HG02588 (cell line): Measurements from ENCODE around the gene ANKRD34C.

Experiments
- ATAC-seq: cut with Tn5 transposase; IDR thresholded peaks from one replicate; pipeline ENCODE4 v1.9.1; 2021; ENCODE audit warnings: mild to moderate bottlenecking, moderate library complexity; ENCODE audit not compliant: unreplicated experiment

ANKRD34C gene

DNA sequence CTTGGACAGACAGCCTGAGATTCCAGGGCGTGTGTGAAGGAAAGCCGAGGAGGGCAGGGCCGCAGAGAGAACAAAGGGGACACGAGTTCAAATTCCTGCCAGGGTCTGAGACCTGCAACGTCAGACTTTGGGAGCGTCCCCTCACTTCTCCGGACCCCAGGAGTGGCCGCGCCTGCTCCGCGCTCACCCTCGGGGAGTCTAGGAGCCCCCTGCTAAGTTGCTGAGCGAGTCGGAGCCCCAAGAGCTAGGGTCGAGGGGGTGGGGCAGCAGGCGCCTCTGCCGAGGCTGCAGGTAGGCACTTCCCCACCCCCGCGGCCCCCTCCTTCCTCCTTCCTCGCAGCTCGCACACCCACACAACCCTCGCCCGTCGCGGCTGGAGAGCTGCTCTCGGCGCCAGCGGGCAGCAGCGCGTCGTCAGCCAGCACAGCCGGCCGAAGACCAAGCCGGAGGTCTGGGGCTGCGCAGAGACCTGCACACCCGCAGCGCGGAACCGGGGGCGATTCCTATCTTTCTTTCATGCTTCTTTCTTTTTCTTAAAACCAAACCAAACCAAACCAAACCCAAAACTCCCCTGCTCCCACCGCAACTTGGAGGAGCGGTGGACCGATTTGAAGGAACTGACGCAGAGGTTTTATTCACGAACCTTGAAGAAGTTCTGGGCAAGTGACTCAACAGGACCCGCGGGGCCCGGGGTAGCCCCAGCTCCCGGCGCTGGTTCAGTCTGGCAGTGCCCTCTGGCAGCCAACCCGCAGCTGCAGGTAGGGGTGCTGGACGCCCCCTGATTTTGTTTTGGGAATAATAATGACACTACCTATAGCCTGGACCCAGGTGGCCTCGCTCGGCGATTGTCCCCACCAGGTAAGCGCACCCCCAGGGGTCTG lies at the start of gene ANKRD34C:
Gene ANKRD34C, plus strand, starts transcription at position 352 of the 881 bp plus-strand sequence. CDS start 10,563 bp downstream, outside the sequence.
- ATAC-seq: no peak

DNA sequence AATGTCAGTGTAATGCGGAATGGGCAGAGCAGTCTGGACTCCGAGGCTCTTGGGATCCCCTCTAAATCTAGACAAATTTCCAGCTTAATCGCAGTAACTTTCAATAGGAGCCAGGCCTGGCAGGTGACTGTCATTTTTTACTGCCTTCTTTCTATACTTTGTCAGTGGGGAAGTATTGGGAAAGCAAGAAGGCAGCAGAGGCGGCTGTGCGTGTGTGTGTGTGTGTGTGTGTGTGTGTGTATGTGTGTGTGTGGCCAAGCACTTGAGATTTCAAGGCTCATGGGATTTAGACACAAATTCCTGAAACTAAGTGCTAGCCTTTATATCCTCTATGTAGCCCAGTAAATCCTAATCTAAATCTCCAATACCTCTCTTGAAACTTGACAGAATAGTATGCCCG lies 49.3 kb upstream of the ANKRD34C start:
- ATAC-seq: no peak

DNA sequence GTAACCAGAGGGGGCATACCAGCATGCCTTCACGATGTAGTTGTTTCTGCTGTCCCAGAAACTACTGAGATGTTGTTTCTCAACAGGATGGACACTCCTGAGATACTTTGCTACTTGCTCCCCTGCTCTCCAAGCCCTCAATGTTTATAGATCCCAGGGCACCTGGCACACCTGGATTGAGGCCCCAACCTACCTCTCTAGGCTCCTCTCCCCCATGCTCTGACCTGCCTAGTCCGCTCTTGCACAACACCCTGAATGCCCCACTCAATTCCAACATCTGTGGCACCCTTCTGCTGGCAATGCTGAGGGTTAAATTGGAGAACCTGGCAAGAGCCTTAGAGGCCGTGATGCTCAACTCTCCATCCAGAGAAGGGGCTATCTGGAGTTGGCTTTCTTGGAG lies 42.5 kb upstream of the ANKRD34C start:
- ATAC-seq: no peak

DNA sequence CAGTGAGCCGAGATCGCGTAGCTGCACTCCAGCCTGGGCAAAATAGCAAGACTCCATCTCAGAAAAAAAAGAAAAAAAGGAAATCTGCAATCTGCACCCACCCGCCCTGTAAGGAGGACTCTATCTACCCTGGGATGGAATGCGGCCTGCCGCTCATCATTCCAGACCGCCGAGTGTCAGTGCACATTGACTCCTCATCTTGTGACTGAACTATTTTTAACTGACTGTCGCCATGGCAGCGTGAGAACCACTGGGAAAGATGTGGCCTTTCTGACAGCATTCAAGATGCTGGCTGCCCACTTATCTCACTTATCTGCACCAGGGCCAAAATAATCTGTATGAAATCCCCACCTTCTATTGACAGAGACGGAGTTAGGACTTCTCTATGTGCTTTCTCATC lies 38.8 kb upstream of the ANKRD34C start:
- ATAC-seq: no peak

DNA sequence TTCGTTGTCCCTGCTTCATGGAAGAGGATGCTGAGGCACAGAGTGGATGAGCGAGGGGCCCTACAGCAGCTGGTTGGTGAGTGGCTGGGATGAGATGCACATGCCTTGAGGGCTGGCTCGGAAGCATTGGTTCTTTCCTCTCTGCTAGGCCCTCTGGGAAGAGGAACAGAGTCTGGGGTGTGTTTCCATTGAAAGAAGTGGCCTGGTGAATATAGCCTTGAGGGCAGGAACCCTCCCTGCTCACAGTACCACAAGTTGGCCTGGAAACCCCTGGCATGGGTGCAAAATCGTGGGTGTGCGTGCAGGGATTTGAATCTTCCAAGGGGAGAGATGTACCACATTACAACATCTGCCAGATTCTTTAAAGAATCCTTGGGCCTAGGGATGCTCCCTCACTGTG lies 37.6 kb upstream of the ANKRD34C start:
- no peak for ATAC-seq

DNA sequence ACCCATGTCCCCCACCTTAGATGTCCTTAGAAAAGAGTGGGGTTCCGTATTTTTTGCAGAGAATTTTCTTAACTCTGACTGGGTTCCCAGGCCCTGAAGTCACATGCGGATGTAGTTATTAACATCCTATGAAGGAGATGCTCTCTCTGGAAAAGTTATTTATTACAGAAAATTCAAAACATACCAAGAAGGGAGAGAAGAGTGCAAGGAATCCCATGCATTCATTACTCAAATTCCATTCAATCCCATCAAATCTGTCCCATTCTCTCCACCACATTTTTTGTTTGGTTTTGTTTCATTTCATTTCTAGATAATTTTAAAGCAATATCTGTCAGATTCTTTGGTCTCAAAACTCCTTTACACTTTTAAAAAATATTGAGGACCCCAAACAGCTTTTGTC lies 34.3 kb upstream of the ANKRD34C start:
- no peak for ATAC-seq

DNA sequence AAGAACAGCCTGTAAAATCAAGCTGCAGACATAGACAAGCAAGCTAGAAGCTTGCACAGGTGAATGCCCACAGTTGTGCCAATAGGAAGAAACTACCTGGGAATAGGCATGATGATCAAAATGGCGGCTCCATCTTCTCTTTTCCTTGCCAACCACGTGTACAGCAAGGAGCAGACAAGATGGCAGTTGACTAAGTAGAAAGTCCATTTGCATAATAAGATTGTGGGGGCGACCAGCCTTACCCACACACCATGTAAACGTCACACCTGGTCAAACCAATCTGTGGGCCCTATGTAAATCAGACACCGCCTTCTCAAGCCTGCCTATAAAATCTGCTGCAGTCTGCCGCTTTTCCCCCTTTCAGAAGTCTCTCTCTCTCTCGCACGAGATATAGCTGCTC lies 25.1 kb upstream of the ANKRD34C start:
- no peak for ATAC-seq

DNA sequence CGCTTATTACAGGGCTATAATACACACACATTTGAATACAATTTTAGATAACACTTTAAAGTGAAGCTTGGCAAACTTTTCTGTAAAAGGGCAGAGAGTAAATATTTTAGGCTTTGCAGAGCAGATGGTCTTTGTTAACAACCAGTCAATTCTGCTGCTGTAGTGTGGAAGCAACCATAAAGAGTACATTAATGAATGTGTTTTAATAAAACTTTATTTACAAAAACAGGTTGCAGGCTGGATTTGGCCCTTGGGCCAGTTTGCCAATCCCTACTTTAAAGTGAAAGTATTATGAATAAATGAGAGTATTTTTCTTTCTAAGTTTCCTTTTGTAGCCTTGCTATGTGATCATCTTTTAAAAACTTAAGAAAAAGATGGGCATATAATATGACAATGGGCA lies 20.7 kb upstream of the ANKRD34C start:
- no peak for ATAC-seq

DNA sequence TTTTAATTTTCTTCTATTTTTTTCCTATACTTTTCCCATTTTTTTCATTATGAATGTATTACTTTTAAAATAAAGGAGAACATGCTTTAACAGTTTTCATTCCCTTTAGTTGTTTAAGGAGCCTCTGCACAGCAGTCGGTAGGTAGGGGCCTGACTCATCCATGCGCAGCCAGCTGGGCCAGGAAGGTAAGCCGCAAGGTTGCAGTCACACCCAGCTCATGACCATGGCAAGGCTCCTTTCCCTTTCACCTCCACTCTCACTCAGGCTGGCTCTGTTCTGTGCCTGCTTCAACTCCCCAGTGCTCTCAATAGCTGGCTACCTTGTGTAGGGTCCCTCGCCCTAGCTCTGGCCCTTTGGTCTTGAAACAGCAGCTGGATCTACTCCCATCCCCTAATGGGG lies 17.4 kb upstream of the ANKRD34C start:
- ATAC-seq: no peak

DNA sequence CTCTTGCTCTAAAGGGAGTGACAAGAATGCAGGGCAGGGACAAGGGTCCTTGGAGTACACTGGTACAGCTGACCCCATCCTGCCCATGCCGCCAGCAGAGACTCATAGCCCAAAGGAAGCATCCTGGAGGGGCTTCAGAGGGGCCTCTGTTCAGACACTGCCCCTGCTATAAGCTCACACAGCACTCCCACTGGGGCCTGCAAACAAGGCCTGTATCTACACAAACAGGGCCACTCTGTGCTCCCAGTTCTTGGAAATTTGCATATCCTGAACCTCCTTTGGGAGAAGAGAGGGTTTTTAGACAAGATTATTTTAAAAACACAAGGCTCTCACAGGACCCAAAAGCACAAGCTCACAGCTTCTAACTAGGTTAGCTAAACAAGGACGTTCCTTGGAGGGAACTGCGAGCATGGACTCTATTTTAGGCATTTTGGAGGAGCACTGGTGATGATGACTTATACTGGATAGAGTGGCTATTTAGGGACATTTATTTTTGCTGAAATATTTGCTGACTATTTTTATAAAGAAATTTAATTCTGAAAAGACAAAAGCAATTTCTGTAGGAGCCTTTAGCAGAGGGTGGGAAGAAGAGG lies 16.4 kb upstream of the ANKRD34C start:
- no peak for ATAC-seq

DNA sequence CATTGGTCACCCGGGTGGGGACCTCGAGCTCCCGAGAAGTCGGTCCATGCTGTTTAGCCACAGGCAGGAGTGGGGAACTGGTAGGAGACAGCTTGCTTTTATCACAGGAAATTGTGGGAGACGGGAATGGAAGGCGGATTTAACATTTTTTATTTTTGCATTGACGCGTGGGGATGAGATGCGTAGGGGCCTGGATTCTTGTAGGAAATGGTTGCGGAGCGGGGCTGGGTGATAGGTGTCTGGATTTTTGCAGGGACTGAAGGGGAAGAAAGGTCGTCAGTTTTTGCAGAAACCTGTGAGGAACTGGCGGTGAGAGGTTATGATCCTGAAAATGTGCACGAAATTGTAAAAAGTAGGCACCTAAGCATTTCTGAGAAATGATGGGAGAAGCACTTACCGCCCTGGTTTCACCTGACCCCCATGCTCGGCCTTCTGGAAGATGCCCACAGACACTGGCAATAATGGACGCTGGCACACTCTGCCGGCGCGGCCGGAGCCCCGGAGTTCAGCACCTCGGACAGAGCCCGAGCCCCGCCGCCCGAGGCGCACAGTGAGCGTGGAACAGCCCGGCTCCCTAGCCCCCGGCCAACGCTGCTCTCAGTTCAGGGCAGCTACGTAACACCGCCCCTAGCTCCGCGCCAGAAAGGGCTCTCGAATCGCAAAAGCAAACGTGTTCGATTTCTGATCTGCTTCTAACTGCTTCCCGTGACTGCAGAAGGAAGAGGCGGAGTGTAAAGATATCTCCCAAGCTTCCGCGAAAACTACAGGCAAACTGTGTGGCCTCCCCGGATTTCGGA lies 928 bp downstream of the ANKRD34C start:
- no peak for ATAC-seq

DNA sequence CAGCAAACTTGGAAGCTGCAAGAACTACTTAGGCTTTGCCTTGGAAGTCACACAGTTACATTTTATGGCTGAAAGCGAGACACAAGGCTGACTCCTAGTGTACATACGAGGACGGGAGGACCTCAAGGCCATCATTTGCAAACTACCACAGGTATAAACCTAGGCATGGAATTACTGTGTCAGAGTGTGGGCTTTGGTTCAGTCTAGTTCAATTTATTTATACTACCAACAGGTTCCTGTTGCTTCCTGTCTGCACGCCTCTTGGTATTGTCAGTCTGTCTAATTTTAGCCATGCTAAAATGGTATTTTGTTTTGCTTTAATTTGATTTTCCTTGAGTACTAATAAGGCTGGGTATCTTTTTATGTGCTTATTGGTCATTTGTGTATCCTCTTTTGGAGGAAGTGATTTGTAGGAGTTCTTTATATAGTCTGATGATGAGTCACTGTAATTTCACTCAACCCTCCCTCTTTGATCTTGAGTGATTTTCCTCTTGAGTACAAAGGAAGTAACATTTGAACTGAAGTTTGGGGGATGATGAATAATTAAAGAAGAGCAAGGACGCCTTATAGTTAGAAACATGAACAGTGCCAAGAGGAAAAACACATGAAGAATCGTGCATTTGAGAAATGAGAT lies 8.2 kb downstream of the ANKRD34C start:
- no peak for ATAC-seq

DNA sequence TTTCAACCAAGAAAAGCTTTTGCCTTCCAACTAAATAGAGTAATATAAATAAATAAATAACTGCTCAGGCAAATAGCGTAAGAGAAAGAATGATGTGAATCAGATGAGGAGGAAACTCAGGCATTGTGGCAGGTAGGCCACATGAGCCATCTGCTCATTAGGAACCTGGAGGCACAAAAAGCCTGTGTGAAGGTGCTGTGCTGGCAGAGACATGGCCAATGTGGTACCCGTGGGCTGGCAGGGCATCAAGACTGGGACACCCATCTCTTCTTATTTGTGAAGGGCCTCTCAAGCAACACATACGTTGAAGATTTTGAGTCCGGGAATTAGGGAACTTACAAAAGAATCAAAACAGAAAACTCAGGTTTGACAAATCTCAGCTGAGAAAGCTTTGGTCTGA lies 9.5 kb downstream of the ANKRD34C start:
- no peak for ATAC-seq

DNA sequence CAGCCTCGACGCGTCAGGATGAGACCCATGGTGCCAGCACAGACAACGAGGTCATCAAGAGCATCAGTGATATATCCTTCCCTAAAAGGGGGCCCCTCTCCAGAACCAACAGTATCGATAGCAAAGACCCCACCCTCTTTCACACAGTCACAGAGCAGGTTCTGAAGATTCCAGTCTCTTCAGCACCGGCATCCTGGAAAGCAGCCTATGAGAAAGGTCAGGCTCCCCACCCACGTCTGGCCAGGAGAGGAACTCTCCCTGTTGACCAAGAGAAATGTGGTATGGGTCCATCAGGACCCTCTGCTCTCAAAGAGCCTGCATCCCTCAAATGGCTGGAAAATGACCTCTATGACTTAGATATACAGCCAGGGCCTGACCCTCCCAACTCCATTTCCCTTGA lies 11.6 kb downstream of the ANKRD34C start:
- ATAC-seq: no peak

DNA sequence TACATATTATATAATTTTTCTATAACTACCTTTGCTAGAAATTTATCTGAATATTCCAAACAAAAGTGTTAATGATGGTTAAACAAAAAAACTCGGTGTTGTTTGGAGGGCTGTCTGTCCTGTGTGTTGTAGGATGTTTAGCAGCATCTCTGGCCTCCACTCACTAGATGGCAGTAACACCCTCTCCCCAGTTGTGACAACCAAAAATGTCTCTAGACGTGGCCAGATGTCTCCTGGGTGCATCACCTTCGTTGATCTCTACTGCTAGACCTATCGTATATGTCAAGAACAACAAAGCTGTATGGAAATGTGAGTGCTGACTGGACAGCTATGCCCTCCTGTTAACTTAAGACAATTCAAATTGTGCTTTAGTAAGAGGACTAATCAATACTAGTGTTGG lies 14.1 kb downstream of the ANKRD34C start:
- no peak for ATAC-seq

DNA sequence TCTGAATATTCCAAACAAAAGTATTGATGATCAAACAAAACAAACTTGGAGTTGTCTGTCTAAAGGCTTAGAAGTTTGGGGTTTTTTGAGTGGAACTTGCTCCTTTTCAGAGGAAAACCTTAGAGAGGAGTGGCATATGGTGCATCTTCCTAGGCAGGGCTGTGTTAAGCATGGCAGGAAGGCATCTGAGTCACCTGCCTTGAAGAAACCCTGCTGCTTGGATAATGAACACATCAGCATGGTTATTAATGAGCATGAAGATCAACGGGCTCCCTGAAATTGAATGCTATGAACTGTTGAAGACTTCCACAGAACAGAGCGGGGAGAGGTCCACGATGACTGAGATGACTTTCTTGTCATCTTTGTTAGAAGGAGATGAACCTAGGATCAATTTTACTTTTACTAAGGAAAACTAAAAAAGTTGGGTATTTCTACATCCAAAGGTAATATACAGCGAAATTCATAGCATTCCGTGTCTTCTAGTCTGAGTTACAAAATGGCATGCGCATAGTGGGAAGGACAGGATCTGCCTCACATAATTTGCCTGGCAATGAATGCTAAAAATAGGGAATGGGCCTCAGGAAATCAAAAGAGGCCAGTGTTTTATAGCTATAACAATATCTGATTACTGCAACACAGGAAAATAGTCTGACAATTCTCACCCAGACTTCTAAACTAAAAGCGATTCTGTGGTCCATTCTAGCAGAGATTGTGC lies 16.8 kb downstream of the ANKRD34C start:
- ATAC-seq: no peak

DNA sequence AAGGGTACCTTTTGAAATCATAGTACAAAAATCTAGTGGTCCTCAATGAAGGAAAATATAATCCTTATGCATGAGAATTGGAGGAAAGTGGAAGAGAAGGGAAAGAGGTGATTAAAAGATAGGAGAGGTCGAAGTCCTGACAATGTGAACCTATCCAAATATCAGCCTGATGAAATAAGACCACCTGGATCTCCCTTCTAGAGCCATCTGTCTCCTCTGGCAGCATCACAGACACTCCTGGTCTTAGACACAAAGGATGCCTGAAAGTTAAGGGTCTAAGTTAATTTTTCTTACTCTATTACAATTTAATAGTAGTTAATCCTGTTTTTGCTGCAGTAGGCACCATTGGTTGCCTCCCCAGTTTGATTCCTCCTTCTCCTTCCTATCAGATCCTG lies 17.3 kb downstream of the ANKRD34C start:
- ATAC-seq: no peak

DNA sequence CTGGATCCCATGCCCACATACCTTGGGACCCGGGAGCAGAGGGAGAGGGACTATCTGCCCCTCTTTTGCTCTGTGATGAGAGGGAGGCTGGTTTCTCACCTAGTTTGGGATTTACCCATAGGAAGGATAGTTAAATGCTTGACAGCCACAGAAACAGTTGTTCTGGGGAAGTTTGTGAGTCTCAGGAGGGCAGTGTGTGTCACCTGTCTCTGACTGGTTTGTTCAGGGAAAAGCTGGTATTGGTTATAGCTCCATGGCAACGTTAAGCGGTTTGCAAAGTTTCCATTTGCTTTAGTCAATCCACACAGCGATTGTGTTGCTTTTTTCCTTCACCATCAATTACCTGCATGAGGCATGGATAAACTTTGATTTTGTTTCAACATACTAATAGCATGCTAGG lies 24.7 kb downstream of the ANKRD34C start:
- ATAC-seq: no peak

DNA sequence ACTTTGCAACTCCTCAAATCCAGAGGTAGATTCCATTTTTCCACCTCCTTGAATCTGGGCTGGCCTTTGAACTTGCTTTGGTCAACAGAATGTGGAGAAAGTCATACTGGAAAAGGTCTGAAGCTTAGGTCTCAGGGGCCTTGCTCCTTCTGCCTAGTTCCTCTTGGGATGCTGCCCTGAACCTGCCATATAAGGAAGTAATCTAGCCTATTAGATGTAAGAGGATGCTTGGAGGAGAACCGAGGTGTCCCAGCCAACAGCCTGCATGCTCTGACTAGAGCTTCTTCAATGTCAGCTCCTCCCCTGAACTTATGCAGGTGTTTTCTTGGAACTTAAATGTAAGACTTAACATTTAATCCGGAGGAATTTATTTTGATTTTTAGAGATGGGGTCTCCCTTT lies 26.4 kb downstream of the ANKRD34C start:
- ATAC-seq: no peak

DNA sequence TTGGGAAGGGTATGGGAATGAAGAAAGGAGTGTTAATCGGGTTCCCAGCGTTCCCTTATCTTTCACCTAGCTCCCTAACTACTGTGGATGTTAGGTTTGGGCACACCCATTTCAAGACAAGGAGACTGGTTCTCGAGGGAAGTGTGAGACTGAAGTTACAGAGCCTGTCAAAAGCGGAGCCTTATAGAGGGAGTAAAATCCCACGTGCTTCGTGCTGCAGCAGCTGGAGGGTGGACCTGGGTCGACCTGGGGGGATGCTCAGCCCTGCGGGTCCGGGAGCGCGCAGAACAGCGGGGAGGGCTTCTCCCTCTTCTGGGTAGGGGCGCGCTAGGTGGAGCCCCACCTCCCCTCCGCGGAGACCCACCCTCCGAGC lies 28.1 kb downstream of the ANKRD34C start:
- ATAC-seq: peak; percentile 35
